SU-DHL-6 (cell line): Measurements from ENCODE around the gene CLDN5.

Experiments
- H2AFZ ChIP-seq: fragments of 200-600 bp; sonication (generic); 2 replicates; pipeline ENCODE4 v1.6.1; 2014; ENCODE audit warnings: low read depth, mild to moderate bottlenecking, moderate library complexity, mixed read lengths, antibody characterized with exemption, low read length; ENCODE audit not compliant: severe bottlenecking
- H3F3A ChIP-seq: fragments of 200-600 bp; shearing (Covaris generic); 2 replicates; pipeline ENCODE4 v1.6.0; 2016; ENCODE audit warnings: antibody characterized with exemption, mild to moderate bottlenecking; ENCODE audit not compliant: insufficient read depth
- H3K27ac ChIP-seq: fragments of 200-600 bp; sonication (generic); 2 replicates; pipeline ENCODE4 v1.5.1; 2016; ENCODE audit warnings: low read depth, mild to moderate bottlenecking, low read length, moderate library complexity, mixed read lengths
- H3K27me3 ChIP-seq: fragments of 200-600 bp; sonication (generic), shearing (Covaris generic); 2 replicates; pipeline ENCODE4 v1.6.0; 2014; ENCODE audit warnings: mild to moderate bottlenecking, low read length
- H3K36me3 ChIP-seq: fragments of 200-600 bp; sonication (generic); 2 replicates; pipeline ENCODE4 v1.6.1; 2014; ENCODE audit warnings: mild to moderate bottlenecking, low read length, mixed read lengths
- H3K4me2 ChIP-seq: fragments of 300-600, 200-600 bp; shearing (Covaris generic), sonication (generic); 2 replicates; pipeline ENCODE4 v1.6.0; 2014; ENCODE audit warnings: low read length, low read depth, mild to moderate bottlenecking; ENCODE audit not compliant: poor library complexity, severe bottlenecking
- H3K4me3 ChIP-seq: fragments of 200-600 bp; sonication (generic); 2 replicates; pipeline ENCODE4 v1.5.1; 2014; ENCODE audit warnings: antibody characterized with exemption, low read length, mild to moderate bottlenecking, mixed read lengths; ENCODE audit not compliant: insufficient read depth, poor library complexity, severe bottlenecking
- H3K79me2 ChIP-seq: fragments of 200-600 bp; sonication (generic); 2 replicates; pipeline ENCODE4 v1.6.1; 2014; ENCODE audit warnings: mild to moderate bottlenecking, low read length, moderate library complexity; ENCODE audit not compliant: insufficient read depth
- H3K9ac ChIP-seq: fragments of 200-600 bp; sonication (generic); 2 replicates; pipeline ENCODE4 v1.7.0; 2014; ENCODE audit warnings: mild to moderate bottlenecking, low read length
- H3K9me2 ChIP-seq: fragments of 200-600 bp; sonication (generic); replicated peaks from 2 replicates; pipeline ENCODE4 v1.6.1; 2014; ENCODE audit warnings: low read length; ENCODE audit not compliant: insufficient read depth
- H3K9me3 ChIP-seq: fragments of 200-600 bp; sonication (generic); 2 replicates; pipeline ENCODE4 v1.6.1; 2014; ENCODE audit warnings: low read length, mixed read lengths; ENCODE audit not compliant: insufficient read depth
- H4K20me1 ChIP-seq: fragments of 200-600 bp; sonication (generic); 2 replicates; pipeline ENCODE4 v1.6.1; 2014; ENCODE audit warnings: low read depth, mild to moderate bottlenecking, antibody characterized with exemption, low read length, moderate library complexity, mixed read lengths
- CTCF ChIP-seq: fragments of 200-600 bp; sonication (generic); IDR thresholded peaks from one replicate; pipeline ENCODE4 v1.5.1; 2017; ENCODE audit warnings: antibody characterized with exemption, mild to moderate bottlenecking, low read length, moderate library complexity; ENCODE audit not compliant: insufficient read depth, poor library complexity, severe bottlenecking
- EZH2phosphoT487 ChIP-seq: fragments of 200-600 bp; sonication (generic), shearing (Covaris generic); conservative IDR thresholded peaks from 2 replicates; pipeline ENCODE4 v1.6.1; 2018; ENCODE audit warnings: mild to moderate bottlenecking, antibody characterized with exemption, low read length, moderate library complexity, mixed read lengths

The CLDN5 gene

GRCh38 chr22:19524170-19525115, at the start of gene CLDN5:
Gene CLDN5, minus strand, starts transcription at chr22:19524410. Its CDS starts 155 bp downstream, at chr22:19524255.
- no peak within 1 kb of the TSS for H3K4me3 ChIP-seq
- H3K9me3 ChIP-seq = no peaks in the 10 kb centered on the region
- no peak within 1 kb of the TSS for H3K4me2 ChIP-seq
- TF ChIP-seq EZH2phosphoT487 (no peak), CTCF (no peak)
- no peaks in the 10 kb centered on the region for H3K36me3 ChIP-seq
- no peak within 1 kb of the TSS for H3K9ac ChIP-seq
- H4K20me1 ChIP-seq = no peaks in the 10 kb centered on the region
- no peaks in the 10 kb centered on the region for H3K79me2 ChIP-seq
- no peak within 1 kb of the TSS for H3K27ac ChIP-seq
- no peak within 1 kb of the TSS for H2AFZ ChIP-seq
- no peaks in the 10 kb centered on the region for H3K9me2 ChIP-seq
- H3K27me3 ChIP-seq = no peaks in the 10 kb centered on the region
- no peaks in the 10 kb centered on the region for H3F3A ChIP-seq

- Histone ChIP-seq H3K79me2 (no peaks in the 10 kb centered on the region), H3K27ac (no peak overlapping the region), H3K4me2 (no peak overlapping the region), H2AFZ (no peak overlapping the region), H3K36me3 (no peaks in the 10 kb centered on the region), H3K4me3 (no peak overlapping the region), H4K20me1 (no peaks in the 10 kb centered on the region), H3K27me3 (no peaks in the 10 kb centered on the region), H3F3A (no peaks in the 10 kb centered on the region), H3K9ac (no peak overlapping the region), H3K9me2 (no peaks in the 10 kb centered on the region), H3K9me3 (no peaks in the 10 kb centered on the region)
- TF ChIP-seq EZH2phosphoT487 (no peak), CTCF (no peak)
These were observed 47.8 kb upstream of the CLDN5 start for GRCh38 chr22:19571995-19572394.

DNA sequence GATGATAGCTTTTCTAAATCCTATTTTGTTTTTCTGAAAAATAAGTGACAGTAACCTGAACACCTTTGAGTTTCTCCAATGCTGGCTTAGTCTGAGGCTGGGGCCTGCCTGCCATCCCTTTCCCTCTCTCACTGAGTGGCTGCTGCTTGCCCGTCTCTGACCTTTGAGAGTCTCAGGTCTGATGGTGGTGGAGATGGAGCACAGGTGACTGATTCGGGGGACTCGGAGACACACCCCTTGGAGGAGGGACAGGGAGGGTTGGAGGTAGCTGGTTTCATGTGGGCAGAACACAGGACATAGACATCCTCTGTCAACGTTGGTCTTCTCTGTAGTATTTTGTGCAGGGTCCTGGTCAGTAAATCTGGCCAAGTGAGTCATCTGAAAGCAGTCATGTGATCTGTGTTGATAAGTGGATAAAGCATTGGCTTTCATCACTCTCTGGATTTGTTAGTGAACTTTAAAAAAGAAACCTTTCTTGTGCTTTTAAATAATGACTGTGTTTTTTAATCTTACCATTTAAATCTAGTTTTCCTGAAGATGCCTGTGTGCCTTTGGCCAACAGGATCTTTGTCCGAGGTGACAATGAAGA, 47.1 kb upstream of the CLDN5 start:
- H3K36me3 ChIP-seq = no peaks in the 10 kb centered on the region
- H3K79me2 ChIP-seq = no peaks in the 10 kb centered on the region
- H3K9ac ChIP-seq = no peak overlapping the region
- no peak overlapping the region for H2AFZ ChIP-seq
- no peak overlapping the region for H3K4me3 ChIP-seq
- H3F3A ChIP-seq = no peaks in the 10 kb centered on the region
- H4K20me1 ChIP-seq = no peaks in the 10 kb centered on the region
- H3K27me3 ChIP-seq = no peaks in the 10 kb centered on the region
- no peaks in the 10 kb centered on the region for H3K9me2 ChIP-seq
- no peak overlapping the region for H3K27ac ChIP-seq
- H3K4me2 ChIP-seq = no peak overlapping the region
- no peaks in the 10 kb centered on the region for H3K9me3 ChIP-seq
- no peak for TF ChIP-seq EZH2phosphoT487
- no peak for TF ChIP-seq CTCF
